MM.1S (cell line): ENCODE results near the gene DEPDC1B.
"Not testable (repeated sequence)": the region's sequence is repeated elsewhere in the genome, so short reads cannot be mapped to it uniquely, and the experiment has no call there.

Experiments
- DNase-seq: peaks from one replicate; pipeline ENCODE4 v3.0.0-alpha.2; 2015
- H2AFZ ChIP-seq: fragments of 300-600 bp; sonication (generic); 2 replicates; pipeline ENCODE4 v1.6.0; 2016; ENCODE audit warnings: antibody characterized with exemption, low read length
- H3F3A ChIP-seq: fragments of 300-600 bp; sonication (generic); 2 replicates; pipeline ENCODE4 v1.6.1; 2016; ENCODE audit warnings: mild to moderate bottlenecking, antibody characterized with exemption, low read length, moderate library complexity, mixed read lengths; ENCODE audit not compliant: insufficient read depth
- H3K27ac ChIP-seq: fragments of 300-600 bp; sonication (generic); 2 replicates; pipeline ENCODE4 v1.5.1; 2016; ENCODE audit warnings: mild to moderate bottlenecking, low read length
- H3K27me3 ChIP-seq: fragments of 300-600 bp; sonication (generic); replicated peaks from 2 replicates; pipeline ENCODE4 v1.6.0; 2016; ENCODE audit warnings: low read length; ENCODE audit not compliant: insufficient read depth
- H3K36me3 ChIP-seq: fragments of 300-600 bp; sonication (generic); replicated peaks from 2 replicates; pipeline ENCODE4 v1.6.1; 2016; ENCODE audit warnings: mild to moderate bottlenecking, low read length, mixed read lengths; ENCODE audit not compliant: insufficient read depth
- H3K4me1 ChIP-seq: fragments of 300-600 bp; sonication (generic); 2 replicates; pipeline ENCODE4 v1.6.1; 2016; ENCODE audit warnings: low read length, mixed read lengths
- H3K4me2 ChIP-seq: fragments of 300-600 bp; sonication (generic); 2 replicates; pipeline ENCODE4 v1.6.0; 2016; ENCODE audit warnings: low read depth, low read length
- H3K4me3 ChIP-seq: fragments of 300-600 bp; sonication (generic); 2 replicates; pipeline ENCODE4 v1.5.1; 2016; ENCODE audit warnings: low read length, mixed read lengths
- H3K79me2 ChIP-seq: fragments of 300-600 bp; sonication (generic); 2 replicates; pipeline ENCODE4 v1.6.1; 2016; ENCODE audit warnings: mixed run types, low read length, mixed read lengths
- H3K9ac ChIP-seq: fragments of 300-600 bp; sonication (generic); 2 replicates; pipeline ENCODE4 v1.6.1; 2016; ENCODE audit warnings: low read length, mixed read lengths
- H3K9me2 ChIP-seq: fragments of 300-600 bp; sonication (generic); replicated peaks from 2 replicates; pipeline ENCODE4 v1.6.1; 2016; ENCODE audit warnings: mild to moderate bottlenecking, low read length, mixed read lengths; ENCODE audit not compliant: insufficient read depth
- H3K9me3 ChIP-seq: fragments of 300-600 bp; sonication (generic); replicated peaks from 2 replicates; pipeline ENCODE4 v1.6.1; 2016; ENCODE audit warnings: mild to moderate bottlenecking, low read length, mixed read lengths; ENCODE audit not compliant: insufficient read depth
- H4K20me1 ChIP-seq: fragments of 300-600 bp; sonication (generic); 2 replicates; pipeline ENCODE4 v1.6.1; 2016; ENCODE audit warnings: mild to moderate bottlenecking, low read length, moderate library complexity, mixed read lengths; ENCODE audit not compliant: insufficient read depth
- EZH2 ChIP-seq: fragments of 300-600 bp; sonication (generic); optimal IDR thresholded peaks from 2 replicates; pipeline ENCODE3; 2017; ENCODE audit warnings: low read depth, mild to moderate bottlenecking, antibody characterized with exemption, low read length, mixed read lengths
- EZH2phosphoT487 ChIP-seq: fragments of 300-600 bp; sonication (generic); IDR thresholded peaks from 2 replicates; pipeline ENCODE4 v1.6.1; 2018; ENCODE audit warnings: antibody characterized with exemption, low read length
- TF ChIP-seq, protein P1 (sequence below): fragments of 300-600 bp; sonication (generic); IDR thresholded peaks from 2 replicates; pipeline ENCODE4 v1.5.1; 2016; ENCODE audit warnings: antibody characterized with exemption, low read length, mixed read lengths

The DEPDC1B gene

DNA sequence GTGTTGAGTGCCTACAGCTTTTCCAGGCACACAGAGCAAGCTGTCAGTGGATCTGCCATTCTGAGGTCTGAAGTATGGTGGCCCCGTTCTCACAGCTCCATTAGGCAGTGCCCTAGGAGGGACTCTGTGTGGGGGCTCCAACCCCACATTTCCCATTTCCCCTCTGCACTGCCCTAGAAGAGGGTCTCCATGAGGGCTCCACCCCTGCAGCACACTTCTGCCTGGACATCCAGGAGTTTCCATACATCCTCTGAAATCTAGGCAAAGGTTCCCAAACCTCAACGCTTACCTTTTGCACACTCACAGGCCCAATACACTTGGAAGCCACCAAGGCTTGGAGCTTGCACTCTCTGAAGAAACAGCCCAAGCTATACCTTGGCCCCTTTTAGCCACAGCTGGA is 131.3 kb downstream of the DEPDC1B start:
- Histone ChIP-seq H3F3A (no peaks in the 10 kb centered on the region), H3K27me3 (no peaks in the 10 kb centered on the region), H3K4me2 (no peak overlapping the region), H3K9ac (no peak overlapping the region), H3K27ac (no peak overlapping the region), H3K9me2 (no peaks in the 10 kb centered on the region), H2AFZ (no peak overlapping the region), H3K36me3 (no peaks in the 10 kb centered on the region), H3K4me3 (no peak overlapping the region), H3K9me3 (0 out of 2 replicates have a peak, but pooled peaks cover 3% of the 10 kb centered on the region), H3K79me2 (no peaks in the 10 kb centered on the region), H3K4me1 (no peaks in the 10 kb centered on the region), H4K20me1 (no peaks in the 10 kb centered on the region)
- TF ChIP-seq EZH2 (no peak), EZH2phosphoT487 (no peak)
- TF ChIP-seq, protein P1, sequence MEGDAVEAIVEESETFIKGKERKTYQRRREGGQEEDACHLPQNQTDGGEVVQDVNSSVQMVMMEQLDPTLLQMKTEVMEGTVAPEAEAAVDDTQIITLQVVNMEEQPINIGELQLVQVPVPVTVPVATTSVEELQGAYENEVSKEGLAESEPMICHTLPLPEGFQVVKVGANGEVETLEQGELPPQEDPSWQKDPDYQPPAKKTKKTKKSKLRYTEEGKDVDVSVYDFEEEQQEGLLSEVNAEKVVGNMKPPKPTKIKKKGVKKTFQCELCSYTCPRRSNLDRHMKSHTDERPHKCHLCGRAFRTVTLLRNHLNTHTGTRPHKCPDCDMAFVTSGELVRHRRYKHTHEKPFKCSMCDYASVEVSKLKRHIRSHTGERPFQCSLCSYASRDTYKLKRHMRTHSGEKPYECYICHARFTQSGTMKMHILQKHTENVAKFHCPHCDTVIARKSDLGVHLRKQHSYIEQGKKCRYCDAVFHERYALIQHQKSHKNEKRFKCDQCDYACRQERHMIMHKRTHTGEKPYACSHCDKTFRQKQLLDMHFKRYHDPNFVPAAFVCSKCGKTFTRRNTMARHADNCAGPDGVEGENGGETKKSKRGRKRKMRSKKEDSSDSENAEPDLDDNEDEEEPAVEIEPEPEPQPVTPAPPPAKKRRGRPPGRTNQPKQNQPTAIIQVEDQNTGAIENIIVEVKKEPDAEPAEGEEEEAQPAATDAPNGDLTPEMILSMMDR: no peak
- DNase-seq: no peak

DNA sequence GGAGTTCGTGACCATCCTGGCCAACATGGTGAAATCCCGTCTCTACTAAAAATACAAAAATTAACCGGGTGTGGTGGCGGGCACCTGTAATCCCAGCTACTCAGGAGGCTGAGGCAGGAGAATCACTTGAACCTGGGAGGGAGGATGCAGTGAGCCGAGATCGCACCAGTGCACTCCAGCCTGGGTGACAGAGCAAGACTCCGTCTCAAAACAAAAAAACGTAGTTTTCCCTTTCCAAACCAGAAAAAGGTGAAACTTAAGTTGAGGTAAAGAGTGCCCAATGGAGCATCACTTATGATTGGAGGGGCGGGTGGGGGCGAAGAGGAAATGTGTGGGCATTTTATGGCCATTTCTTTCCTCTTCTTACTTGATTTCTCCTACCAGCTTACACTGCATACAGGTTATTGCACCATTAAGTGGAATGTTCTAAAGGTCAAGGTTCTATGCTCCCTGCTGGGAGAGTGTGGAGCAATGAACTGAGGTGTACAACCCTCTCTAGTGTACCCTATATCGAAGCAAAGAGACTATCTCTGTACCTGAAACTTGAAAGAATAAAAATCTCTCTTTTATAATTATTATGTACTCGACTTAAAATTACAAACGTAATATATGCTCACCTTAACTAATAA is 136.2 kb downstream of the DEPDC1B start:
- TF ChIP-seq, protein P1: no peak
- TF ChIP-seq EZH2 (no peak), EZH2phosphoT487 (no peak)
- no peak for DNase-seq

DNA sequence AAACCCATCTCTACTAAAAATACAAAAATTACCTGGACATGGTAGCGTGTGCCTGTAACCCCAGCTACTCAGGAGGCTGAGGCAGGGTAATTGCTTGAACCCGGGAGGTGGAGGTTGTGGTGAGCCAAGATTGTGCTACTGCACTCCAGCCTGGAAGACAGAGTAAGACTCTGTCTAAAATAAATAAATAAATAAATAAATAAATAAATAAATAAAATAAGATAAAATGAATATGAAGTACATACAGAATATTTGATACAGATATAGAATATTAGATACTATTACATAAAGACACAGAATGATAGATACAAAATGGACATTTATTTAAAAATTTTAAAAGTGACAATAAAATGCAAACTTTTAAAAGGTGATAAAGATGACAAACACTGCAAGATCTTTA is 146.7 kb downstream of the DEPDC1B start:
- DNase-seq, H3F3A ChIP-seq, H3K36me3 ChIP-seq, H4K20me1 ChIP-seq, H2AFZ ChIP-seq, H3K9me2 ChIP-seq, H3K27ac ChIP-seq, H3K4me3 ChIP-seq, H3K4me2 ChIP-seq, H3K9ac ChIP-seq, H3K79me2 ChIP-seq, H3K27me3 ChIP-seq, H3K9me3 ChIP-seq: not testable (repeated sequence)
- peaks cover 16% of the 10 kb centered on the region for H3K4me1 ChIP-seq

More for the DNA sequence above, 136.2 kb downstream of the DEPDC1B start:
- no peak overlapping the region for H3K27ac ChIP-seq
- H3F3A ChIP-seq: no peaks in the 10 kb centered on the region
- H3K79me2 ChIP-seq: no peaks in the 10 kb centered on the region
- no peaks in the 10 kb centered on the region for H3K36me3 ChIP-seq
- no peaks in the 10 kb centered on the region for H3K27me3 ChIP-seq
- H3K4me1 ChIP-seq: no peaks in the 10 kb centered on the region
- no peaks in the 10 kb centered on the region for H4K20me1 ChIP-seq
- no peaks in the 10 kb centered on the region for H3K9me2 ChIP-seq
- no peak overlapping the region for H3K9ac ChIP-seq
- no peak overlapping the region for H2AFZ ChIP-seq
- no peak overlapping the region for H3K4me3 ChIP-seq
- 0 out of 2 replicates have a peak, but pooled peaks cover under 1% of the 10 kb centered on the region for H3K9me3 ChIP-seq
- no peak overlapping the region for H3K4me2 ChIP-seq

DNA sequence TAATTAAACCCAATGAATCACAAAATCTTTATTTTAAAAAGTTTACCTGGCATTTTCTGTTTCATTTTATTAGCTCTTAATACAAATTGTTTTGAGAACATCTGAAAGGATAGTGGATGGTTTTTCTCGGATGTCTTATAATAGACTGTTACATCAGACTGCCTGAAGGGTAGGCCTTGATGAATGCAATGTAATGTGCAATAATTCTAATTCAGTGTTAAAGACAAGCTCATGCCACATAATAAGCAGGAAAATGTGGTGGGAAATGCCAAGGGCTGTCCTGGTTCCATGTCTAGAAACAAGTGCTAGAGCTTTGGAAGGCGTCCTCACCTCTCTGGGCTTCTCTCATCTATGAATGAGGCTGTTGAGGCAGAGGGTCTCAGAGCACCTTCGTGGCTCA is 148.1 kb downstream of the DEPDC1B start:
- Histone ChIP-seq H3F3A (no peaks in the 10 kb centered on the region), H3K9me3 (no peaks in the 10 kb centered on the region), H4K20me1 (no peaks in the 10 kb centered on the region), H3K27me3 (no peaks in the 10 kb centered on the region), H3K79me2 (no peaks in the 10 kb centered on the region), H3K4me3 (no peak overlapping the region), H3K4me2 (no peak overlapping the region), H3K36me3 (no peaks in the 10 kb centered on the region), H3K9me2 (no peaks in the 10 kb centered on the region), H2AFZ (no peak overlapping the region), H3K9ac (no peak overlapping the region), H3K4me1 (peaks cover 17% of the 10 kb centered on the region), H3K27ac (no peak overlapping the region)
- no peak for DNase-seq
- TF ChIP-seq EZH2: no peak
- TF ChIP-seq EZH2phosphoT487: no peak
- TF ChIP-seq, protein P1: no peak
